Endothelial cell of umbilical vein (primary cell): ENCODE data around the gene TEX22. TPM values are rescaled to one million over a fixed set of nuclear protein-coding genes. Genes with fewer than 3 reads are reported as not detected.

Experiments used
- BruUV-seq: library from RNA; stranded (reverse); fragments of 400-500 nt; replicated peaks from 2 replicates; lab custom pipeline; 2021; lab: Mats Ljungman, UMichigan
- CTCF ChIA-PET: fragments of 300-600, 350-600 bp; sonication (Branson Sonifier 250); formaldehyde crosslinking; loops from one replicate; lab custom pipeline; 2021; ENCODE audit warnings: antibody characterized with exemption, inconsistent platforms; lab: Charles Lee
- POLR2A ChIA-PET: fragments of 300-600, 350-600 bp; sonication (Branson Sonifier 250); formaldehyde crosslinking; loops from one replicate; lab custom pipeline; 2021; ENCODE audit warnings: antibody characterized with exemption, inconsistent platforms; lab: Charles Lee
- DNase-seq: peaks from one replicate; pipeline ENCODE4 v3.0.0-alpha.2; 2011; ENCODE audit warnings: low read depth, low spot score
- FAIRE-seq: peaks from 2 replicates; lab custom pipeline; 2011; peaks lifted over from hg19 to GRCh38; lab: Jason Lieb, UNC
- H2AFZ ChIP-seq: 2 replicates; pipeline ENCODE4 v1.6.0; 2012; ENCODE audit warnings: low read depth, low read length, control low read depth, inconsistent platforms
- H3K27ac ChIP-seq: 2 replicates; pipeline ENCODE4 v1.5.1; 2011; ENCODE audit warnings: low read depth, mild to moderate bottlenecking, control low read depth, low read length, moderate library complexity; ENCODE audit not compliant: insufficient read depth
- H3K27me3 ChIP-seq, 2 experiments: 2 replicates each; pipeline versions ENCODE4 v1.6.0 to v1.6.1; 2011; ENCODE audit warnings: low read length in 2 of 2, mixed read lengths in 1 of 2; ENCODE audit not compliant: control insufficient read depth in 2 of 2, insufficient read depth in 2 of 2
- H3K36me3 ChIP-seq, 2 experiments: 2 replicates in 1 of 2; 3 replicates in 1 of 2; pipeline ENCODE4 v1.5.1; 2011; ENCODE audit warnings: low read length in 2 of 2, mild to moderate bottlenecking in 1 of 2, moderate library complexity in 1 of 2; ENCODE audit not compliant: control insufficient read depth in 2 of 2, insufficient read depth in 2 of 2; ENCODE audit errors: extremely low read depth in 1 of 2
- H3K4me1 ChIP-seq: 3 replicates; pipeline ENCODE4 v1.5.1; 2011; ENCODE audit warnings: mild to moderate bottlenecking, low read length; ENCODE audit not compliant: control insufficient read depth, insufficient read depth; ENCODE audit errors: extremely low read depth
- H3K4me2 ChIP-seq: 2 replicates; pipeline ENCODE4 v1.6.1; 2011; ENCODE audit warnings: low read length, control low read depth, mixed read lengths; ENCODE audit not compliant: insufficient read depth
- H3K4me3 ChIP-seq, 3 experiments: fragments of 200-600 bp in 1 of 3; sonication (generic), shearing (Covaris generic) in 1 of 3; replicated peaks in 1 of 3; 2 replicates each; pipeline ENCODE4 v1.5.1; 2011 to 2016; ENCODE audit warnings: control low read depth in 3 of 3, low read length in 3 of 3, mild to moderate bottlenecking in 2 of 3, inconsistent platforms in 1 of 3, low read depth in 1 of 3, moderate library complexity in 1 of 3; ENCODE audit not compliant: insufficient read depth in 1 of 3
- H3K79me2 ChIP-seq: 2 replicates; pipeline ENCODE4 v1.6.0; 2012; ENCODE audit warnings: low read length, inconsistent platforms; ENCODE audit not compliant: control insufficient read depth, insufficient read depth
- H3K9ac ChIP-seq: replicated peaks from 2 replicates; pipeline ENCODE3; 2011; ENCODE audit warnings: low read length, control low read depth; ENCODE audit not compliant: insufficient read depth; ENCODE audit errors: extremely low read depth
- H3K9me1 ChIP-seq: replicated peaks from 3 replicates; pipeline ENCODE4 v1.6.0; 2011; ENCODE audit warnings: mild to moderate bottlenecking, low read length; ENCODE audit not compliant: control insufficient read depth, insufficient read depth; ENCODE audit errors: extremely low read depth
- H3K9me3 ChIP-seq: replicated peaks from 2 replicates; pipeline ENCODE4 v1.5.1; 2012; ENCODE audit warnings: low read length, inconsistent platforms; ENCODE audit not compliant: control insufficient read depth, insufficient read depth
- H4K20me1 ChIP-seq: replicated peaks from 2 replicates; pipeline ENCODE3; 2011; ENCODE audit warnings: mild to moderate bottlenecking, low read length; ENCODE audit not compliant: control insufficient read depth, insufficient read depth; ENCODE audit errors: extremely low read depth
- EZH2 ChIP-seq: IDR thresholded peaks from 2 replicates; pipeline ENCODE4 v1.6.1; 2012; ENCODE audit warnings: borderline replicate concordance, low read depth, mild to moderate bottlenecking, moderate library complexity, low read length, inconsistent platforms; ENCODE audit not compliant: severe bottlenecking
- FOS ChIP-seq: IDR thresholded peaks from 2 replicates; pipeline ENCODE4 v1.6.1; 2011; ENCODE audit warnings: mild to moderate bottlenecking, low read length, moderate library complexity, borderline replicate concordance; ENCODE audit not compliant: insufficient read depth
- GATA2 ChIP-seq: IDR thresholded peaks from 2 replicates; pipeline ENCODE4 v1.7.0; 2011; ENCODE audit warnings: low read depth, mild to moderate bottlenecking, moderate library complexity, mixed read lengths, low read length; ENCODE audit not compliant: insufficient read length, insufficient read depth
- JUN ChIP-seq: IDR thresholded peaks from 2 replicates; pipeline ENCODE4 v1.6.1; 2011; ENCODE audit warnings: borderline replicate concordance, low read depth; ENCODE audit not compliant: insufficient read length, insufficient read depth
- MAX ChIP-seq: IDR thresholded peaks from 2 replicates; pipeline ENCODE4 v1.6.1; 2011; ENCODE audit not compliant: insufficient read depth, insufficient read length
- MYC ChIP-seq: IDR thresholded peaks from one replicate; pipeline ENCODE4 v1.6.1; 2011; ENCODE audit warnings: mild to moderate bottlenecking, low read depth, low read length
- POLR2A ChIP-seq: IDR thresholded peaks from 2 replicates; pipeline ENCODE4 v1.6.1; 2012; ENCODE audit warnings: low read depth, mild to moderate bottlenecking, control low read depth, low read length
- POLR2AphosphoS5 ChIP-seq: IDR thresholded peaks from 2 replicates; pipeline ENCODE4 v1.6.1; 2012; ENCODE audit warnings: low read depth, mild to moderate bottlenecking, control low read depth, low read length, moderate library complexity; ENCODE audit not compliant: insufficient read depth
- dilution Hi-C: fragments of 300-500 bp; cut with MboI; formaldehyde crosslinking; loops from one replicate; pipeline ENCODE4 v1.15.0; 2019; ENCODE audit warnings: low sequenced_read_pairs; ENCODE audit not compliant: extremely low pct_ligation_motif_present
- intact Hi-C: fragments of 100-400 bp; cut with micrococcal nuclease; formaldehyde crosslinking; loops from one replicate; pipeline ENCODE4 v1.10.0; 2022
- polyA plus RNA-seq, 4 experiments: library from polyadenylated mRNA; depleted of rRNA in 3 of 4; stranded (reverse) in 3 of 4; unstranded in 1 of 4; fragments of >200 nt; gene quantifications; 2 replicates each; pipeline versions ENCODE4 v1.2.1 to v1.2.3, GENCODE V29; 2011 to 2012; ENCODE audit warnings: missing spikeins in 1 of 4
- total RNA-seq: library from RNA; stranded (reverse); gene quantifications from 2 replicates; pipeline ENCODE4 v1.2.3, GENCODE V29; 2021
- TF ChIP-seq, protein P1 (sequence below), 2 donors: IDR thresholded peaks; 1 replicate in 1 of 2; 2 replicates in 1 of 2; pipeline ENCODE4 v1.5.1; 2011; ENCODE audit warnings: low read length in 2 of 2, mild to moderate bottlenecking in 2 of 2, moderate library complexity in 2 of 2, control low read depth in 1 of 2, inconsistent platforms in 1 of 2, low read depth in 1 of 2; ENCODE audit not compliant: insufficient read depth in 1 of 2; ENCODE audit errors: extremely low read depth in 1 of 2

The TEX22 gene
- total and polyA plus RNA-seq, 2 donors (not counting 3 experiments of a cell fraction or from before 2014, with no cell fraction given): 0.06 to 1.1 TPM

GRCh38 chr14:105393151-105393550 is 5.2 kb upstream of the TEX22 start:
- no TSS peak for BruUV-seq
- FAIRE-seq: no peak
- no peak for DNase-seq
- no peaks in the 10 kb centered on the region for H3K27me3 ChIP-seq
- peaks cover 12% of the 10 kb centered on the region for H3K4me1 ChIP-seq
- no peaks in the 10 kb centered on the region for H3K79me2 ChIP-seq
- no peaks in the 10 kb centered on the region for H3K9me3 ChIP-seq
- H4K20me1 ChIP-seq: no peaks in the 10 kb centered on the region
- H3K27ac ChIP-seq: no peak overlapping the region
- H3K36me3 ChIP-seq: no peaks in the 10 kb centered on the region
- dilution Hi-C loops (no loop called here), intact Hi-C loops (no loop called here)
- TF ChIP-seq, protein P1, sequence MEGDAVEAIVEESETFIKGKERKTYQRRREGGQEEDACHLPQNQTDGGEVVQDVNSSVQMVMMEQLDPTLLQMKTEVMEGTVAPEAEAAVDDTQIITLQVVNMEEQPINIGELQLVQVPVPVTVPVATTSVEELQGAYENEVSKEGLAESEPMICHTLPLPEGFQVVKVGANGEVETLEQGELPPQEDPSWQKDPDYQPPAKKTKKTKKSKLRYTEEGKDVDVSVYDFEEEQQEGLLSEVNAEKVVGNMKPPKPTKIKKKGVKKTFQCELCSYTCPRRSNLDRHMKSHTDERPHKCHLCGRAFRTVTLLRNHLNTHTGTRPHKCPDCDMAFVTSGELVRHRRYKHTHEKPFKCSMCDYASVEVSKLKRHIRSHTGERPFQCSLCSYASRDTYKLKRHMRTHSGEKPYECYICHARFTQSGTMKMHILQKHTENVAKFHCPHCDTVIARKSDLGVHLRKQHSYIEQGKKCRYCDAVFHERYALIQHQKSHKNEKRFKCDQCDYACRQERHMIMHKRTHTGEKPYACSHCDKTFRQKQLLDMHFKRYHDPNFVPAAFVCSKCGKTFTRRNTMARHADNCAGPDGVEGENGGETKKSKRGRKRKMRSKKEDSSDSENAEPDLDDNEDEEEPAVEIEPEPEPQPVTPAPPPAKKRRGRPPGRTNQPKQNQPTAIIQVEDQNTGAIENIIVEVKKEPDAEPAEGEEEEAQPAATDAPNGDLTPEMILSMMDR (IDR thresholded peaks at IDR 0.05; ENCODE audit: extremely low read depth in 1 of 2, insufficient read depth in 1 of 2, low read depth in 1 of 2, low read length in 2 of 2): no peak
- TF ChIP-seq MYC: no peak
- TF ChIP-seq JUN: no peak
- TF ChIP-seq FOS: no peak
- no peak for TF ChIP-seq POLR2AphosphoS5
- no peak for TF ChIP-seq EZH2
- no peak for TF ChIP-seq POLR2A
- TF ChIP-seq GATA2: no peak
- no peak for TF ChIP-seq MAX
- H3K9me1 ChIP-seq: no peaks in the 10 kb centered on the region
- no peak overlapping the region for H3K9ac ChIP-seq
- CTCF ChIA-PET: no interaction called here
- POLR2A ChIA-PET: interaction anchor here (0.7 kb wide), 1 partner anchor 142 kb away, joined by 4 read pairs; no protein-coding TSS in a partner anchor
- H3K4me2 ChIP-seq: no peak overlapping the region
- H3K4me3 ChIP-seq: no peak overlapping the region
- H2AFZ ChIP-seq: no peak overlapping the region
